HG02571 (cell line): Measurements from ENCODE around the gene SRCIN1.
"Not testable (repeated sequence)": the region's sequence is repeated elsewhere in the genome, so short reads cannot be mapped to it uniquely, and the experiment has no call there.

Source experiments
- ATAC-seq: cut with Tn5 transposase; IDR thresholded peaks from one replicate; pipeline ENCODE4 v1.9.1; 2021; ENCODE audit warnings: mild to moderate bottlenecking, moderate library complexity; ENCODE audit not compliant: unreplicated experiment

The SRCIN1 gene

GRCh38 chr17:38605841-38606645 is at the start of gene SRCIN1:
Gene SRCIN1 (minus strand): TSS chr17:38605952. CDS start chr17:38605705, 247 bp downstream.
- ATAC-seq, result no peak

GRCh38 chr17:38654411-38655398 is 49.0 kb upstream of the SRCIN1 start:
- ATAC-seq, result no peak

GRCh38 chr17:38653679-38654078 is 47.9 kb upstream of the SRCIN1 start:
- no peak for ATAC-seq

- ATAC-seq, result no peak
These were observed 47.5 kb upstream of the SRCIN1 start for GRCh38 chr17:38653230-38653629.

- ATAC-seq, result not testable (repeated sequence)
These were observed 45.0 kb upstream of the SRCIN1 start for GRCh38 chr17:38650653-38651173.

GRCh38 chr17:38637951-38638350 is 32.2 kb upstream of the SRCIN1 start:
- no peak for ATAC-seq

- ATAC-seq, result no peak
These were observed 30.3 kb upstream of the SRCIN1 start for GRCh38 chr17:38636054-38636453.

GRCh38 chr17:38632334-38632733 is 26.6 kb upstream of the SRCIN1 start:
- ATAC-seq, result no peak

GRCh38 chr17:38628441-38628840 is 22.7 kb upstream of the SRCIN1 start:
- no peak for ATAC-seq

- ATAC-seq, result no peak
These were observed 22.2 kb upstream of the SRCIN1 start for GRCh38 chr17:38627957-38628356.

GRCh38 chr17:38626606-38627226 is 21.0 kb upstream of the SRCIN1 start:
- ATAC-seq, result not testable (repeated sequence)

GRCh38 chr17:38625482-38625881 is 19.7 kb upstream of the SRCIN1 start:
- ATAC-seq, result no peak

GRCh38 chr17:38624782-38625355 is 19.1 kb upstream of the SRCIN1 start:
- ATAC-seq, result not testable (repeated sequence)

GRCh38 chr17:38621538-38621937 is 15.8 kb upstream of the SRCIN1 start:
- ATAC-seq, result no peak

GRCh38 chr17:38620551-38621277 is 15.0 kb upstream of the SRCIN1 start:
- no peak for ATAC-seq

GRCh38 chr17:38619937-38620550 is 14.3 kb upstream of the SRCIN1 start:
- no peak for ATAC-seq

GRCh38 chr17:38619451-38619795 is 13.7 kb upstream of the SRCIN1 start:
- ATAC-seq, result no peak

GRCh38 chr17:38617967-38618760 is 12.4 kb upstream of the SRCIN1 start:
- ATAC-seq, result no peak
